Osteoblast (primary cell): ENCODE data around the gene RAI14. TPM values are rescaled to one million over a fixed set of nuclear protein-coding genes. Genes with fewer than 3 reads are reported as not detected.

Experiments
- DNase-seq: peaks from one replicate; pipeline ENCODE4 v3.0.0; 2011; ENCODE audit warnings: low spot score, mixed read lengths; ENCODE audit not compliant: insufficient read length; ENCODE audit errors: missing footprints
- H2AFZ ChIP-seq: 2 replicates; pipeline ENCODE4 v1.6.0; 2011; ENCODE audit warnings: mild to moderate bottlenecking, low read length
- H3K27ac ChIP-seq: 2 replicates; pipeline ENCODE4 v1.5.1; 2011; ENCODE audit warnings: mild to moderate bottlenecking, low read depth, low read length, moderate library complexity
- H3K27me3 ChIP-seq: 2 replicates; pipeline ENCODE4 v1.6.0; 2012; ENCODE audit warnings: mild to moderate bottlenecking, control low read depth, inconsistent platforms, low read length, moderate library complexity; ENCODE audit not compliant: insufficient read depth
- H3K36me3 ChIP-seq: 2 replicates; pipeline ENCODE4 v1.5.1; 2011; ENCODE audit warnings: mild to moderate bottlenecking, low read length, control low read depth, moderate library complexity; ENCODE audit not compliant: insufficient read depth
- H3K4me1 ChIP-seq: 2 replicates; pipeline ENCODE4 v1.5.1; 2011; ENCODE audit warnings: mild to moderate bottlenecking, low read length, control low read depth, moderate library complexity; ENCODE audit not compliant: insufficient read depth
- H3K4me2 ChIP-seq: 2 replicates; pipeline ENCODE4 v1.6.0; 2011; ENCODE audit warnings: mild to moderate bottlenecking, low read length; ENCODE audit not compliant: insufficient read depth
- H3K4me3 ChIP-seq: fragments of 200-600 bp; sonication (generic); 3 replicates; pipeline ENCODE4 v1.5.1; 2012; ENCODE audit warnings: mild to moderate bottlenecking, low read length, inconsistent platforms; ENCODE audit not compliant: insufficient read depth
- H3K79me2 ChIP-seq: 2 replicates; pipeline ENCODE4 v1.6.0; 2012; ENCODE audit warnings: mild to moderate bottlenecking, low read length, control low read depth, inconsistent platforms; ENCODE audit not compliant: insufficient read depth
- H3K9me3 ChIP-seq: 2 replicates; pipeline ENCODE4 v1.5.1; 2011; ENCODE audit warnings: low read depth, low read length, control low read depth
- H4K20me1 ChIP-seq: 2 replicates; pipeline ENCODE4 v1.6.0; 2012; ENCODE audit warnings: mild to moderate bottlenecking, low read length, control low read depth; ENCODE audit not compliant: insufficient read depth
- CTCF ChIP-seq: IDR thresholded peaks from 2 replicates; pipeline ENCODE4 v1.5.1; 2011; ENCODE audit warnings: mild to moderate bottlenecking, low read depth, low read length, moderate library complexity; ENCODE audit errors: extremely low read depth
- total RNA-seq: library from RNA; depleted of rRNA; stranded (reverse); fragments of >200 nt; gene quantifications from 2 replicates; pipeline ENCODE4 v1.2.3, GENCODE V29; 2012

The RAI14 gene
- total RNA-seq, 1 donor, result 149 TPM

GRCh38 chr5:34736445-34737115 lies 80.5 kb downstream of the RAI14 start:
- H3K4me3 ChIP-seq, result no peak overlapping the region
- no peak for TF ChIP-seq CTCF
- no peaks in the 10 kb centered on the region for H3K27me3 ChIP-seq
- no peak overlapping the region for H3K4me2 ChIP-seq
- peaks cover 11% of the 10 kb centered on the region for H3K36me3 ChIP-seq
- H3K4me1 ChIP-seq, result peaks cover 22% of the 10 kb centered on the region
- H2AFZ ChIP-seq, result no peak overlapping the region
- H4K20me1 ChIP-seq, result peaks cover 25% of the 10 kb centered on the region
- peak; percentile 18 for DNase-seq
- H3K79me2 ChIP-seq, result peaks cover 96% of the 10 kb centered on the region
- H3K9me3 ChIP-seq, result no peaks in the 10 kb centered on the region
- H3K27ac ChIP-seq, result peak overlapping the region; percentile 54

- Histone ChIP-seq H3K4me3 (no peak overlapping the region), H4K20me1 (peaks cover 18% of the 10 kb centered on the region), H3K36me3 (peaks cover 11% of the 10 kb centered on the region), H3K4me2 (no peak overlapping the region), H3K79me2 (peaks cover 100% of the 10 kb centered on the region), H2AFZ (no peak overlapping the region), H3K27me3 (no peaks in the 10 kb centered on the region), H3K4me1 (peaks cover 30% of the 10 kb centered on the region), H3K27ac (no peak overlapping the region), H3K9me3 (no peaks in the 10 kb centered on the region)
- DNase-seq, result no peak
- no peak for TF ChIP-seq CTCF
These were observed 81.6 kb downstream of the RAI14 start for GRCh38 chr5:34737731-34738130.

- peaks cover 37% of the 10 kb centered on the region for H3K4me1 ChIP-seq
These were observed 82.3 kb downstream of the RAI14 start for GRCh38 chr5:34738381-34738780.

GRCh38 chr5:34740389-34740806 lies 84.3 kb downstream of the RAI14 start:
- TF ChIP-seq CTCF, result no peak
- Histone ChIP-seq H3K27ac (peak overlapping the region; percentile 11), H3K4me1 (peaks cover 47% of the 10 kb centered on the region), H3K4me2 (no peak overlapping the region), H3K36me3 (peaks cover 5% of the 10 kb centered on the region), H3K27me3 (no peaks in the 10 kb centered on the region), H3K79me2 (peaks cover 99% of the 10 kb centered on the region), H2AFZ (no peak overlapping the region), H3K4me3 (no peak overlapping the region), H3K9me3 (no peaks in the 10 kb centered on the region), H4K20me1 (peaks cover 15% of the 10 kb centered on the region)
- peak; percentile 9 for DNase-seq

More at GRCh38 chr5:34738381-34738780, 82.3 kb downstream of the RAI14 start:
- Histone ChIP-seq H3K4me2 (no peak overlapping the region), H3K9me3 (no peaks in the 10 kb centered on the region), H4K20me1 (peaks cover 15% of the 10 kb centered on the region), H3K27ac (no peak overlapping the region), H2AFZ (no peak overlapping the region), H3K27me3 (no peaks in the 10 kb centered on the region), H3K4me3 (no peak overlapping the region), H3K79me2 (peaks cover 100% of the 10 kb centered on the region), H3K36me3 (peaks cover 4% of the 10 kb centered on the region)
- peak; percentile 18 for DNase-seq
- no peak for TF ChIP-seq CTCF
